GM12864 (cell line): ENCODE measurements around the gene RNF150.

Source experiments
- DNase-seq: peaks from one replicate; pipeline ENCODE4 v3.0.0-alpha.2; 2011; ENCODE audit warnings: low read depth
- H3K4me3 ChIP-seq: 2 replicates; pipeline ENCODE4 v1.5.1; 2011; ENCODE audit warnings: mild to moderate bottlenecking, low read depth, low read length, control low read depth
- TF ChIP-seq, protein P1 (sequence below): IDR thresholded peaks from 2 replicates; pipeline ENCODE4 v1.5.1; 2011; ENCODE audit warnings: low read depth, mild to moderate bottlenecking, moderate library complexity, low read length, control low read depth, inconsistent platforms; ENCODE audit errors: missing control alignments

Gene RNF150

GRCh38 chr4:141131723-141132071 lies 1.6 kb downstream of the RNF150 start:
- no peak overlapping the region for H3K4me3 ChIP-seq
- DNase-seq, result no peak
- TF ChIP-seq, protein P1, sequence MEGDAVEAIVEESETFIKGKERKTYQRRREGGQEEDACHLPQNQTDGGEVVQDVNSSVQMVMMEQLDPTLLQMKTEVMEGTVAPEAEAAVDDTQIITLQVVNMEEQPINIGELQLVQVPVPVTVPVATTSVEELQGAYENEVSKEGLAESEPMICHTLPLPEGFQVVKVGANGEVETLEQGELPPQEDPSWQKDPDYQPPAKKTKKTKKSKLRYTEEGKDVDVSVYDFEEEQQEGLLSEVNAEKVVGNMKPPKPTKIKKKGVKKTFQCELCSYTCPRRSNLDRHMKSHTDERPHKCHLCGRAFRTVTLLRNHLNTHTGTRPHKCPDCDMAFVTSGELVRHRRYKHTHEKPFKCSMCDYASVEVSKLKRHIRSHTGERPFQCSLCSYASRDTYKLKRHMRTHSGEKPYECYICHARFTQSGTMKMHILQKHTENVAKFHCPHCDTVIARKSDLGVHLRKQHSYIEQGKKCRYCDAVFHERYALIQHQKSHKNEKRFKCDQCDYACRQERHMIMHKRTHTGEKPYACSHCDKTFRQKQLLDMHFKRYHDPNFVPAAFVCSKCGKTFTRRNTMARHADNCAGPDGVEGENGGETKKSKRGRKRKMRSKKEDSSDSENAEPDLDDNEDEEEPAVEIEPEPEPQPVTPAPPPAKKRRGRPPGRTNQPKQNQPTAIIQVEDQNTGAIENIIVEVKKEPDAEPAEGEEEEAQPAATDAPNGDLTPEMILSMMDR, result no peak

GRCh38 chr4:141130947-141131605 lies 2.2 kb downstream of the RNF150 start:
- TF ChIP-seq, protein P1, result no peak
- no peak for DNase-seq
- no peak overlapping the region for H3K4me3 ChIP-seq

GRCh38 chr4:141127884-141128283 lies 5.4 kb downstream of the RNF150 start:
- H3K4me3 ChIP-seq, result no peak overlapping the region
- no peak for DNase-seq
- TF ChIP-seq, protein P1, result no peak

DNA sequence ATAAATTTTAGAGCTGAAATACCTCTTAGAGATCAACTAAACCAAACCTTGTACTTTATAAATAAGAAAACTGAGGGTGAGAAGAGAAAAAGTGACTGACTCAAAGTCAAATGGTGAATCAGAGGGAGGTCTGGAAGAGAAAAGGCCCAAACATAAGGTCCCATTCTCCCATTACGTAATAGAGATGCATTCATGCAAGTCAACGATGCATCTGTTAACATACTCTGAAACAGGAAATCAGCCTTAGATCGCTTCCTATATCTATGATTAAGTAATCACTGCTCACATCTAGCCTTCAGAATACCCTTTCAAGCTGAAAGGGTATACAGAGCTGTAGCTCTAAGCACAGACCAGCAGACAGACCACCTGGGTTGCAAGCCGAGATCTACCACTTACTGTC lies 6.5 kb downstream of the RNF150 start:
- TF ChIP-seq, protein P1, result no peak
- no peak for DNase-seq
- no peak overlapping the region for H3K4me3 ChIP-seq

- DNase-seq, result no peak
- no peak overlapping the region for H3K4me3 ChIP-seq
- TF ChIP-seq, protein P1, result no peak
Measured at GRCh38 chr4:141124224-141124623, 9.0 kb downstream of the RNF150 start.

- TF ChIP-seq, protein P1, result no peak
- no peak for DNase-seq
- H3K4me3 ChIP-seq, result no peak overlapping the region
Measured at GRCh38 chr4:141121768-141122454, 11.4 kb downstream of the RNF150 start.

DNA sequence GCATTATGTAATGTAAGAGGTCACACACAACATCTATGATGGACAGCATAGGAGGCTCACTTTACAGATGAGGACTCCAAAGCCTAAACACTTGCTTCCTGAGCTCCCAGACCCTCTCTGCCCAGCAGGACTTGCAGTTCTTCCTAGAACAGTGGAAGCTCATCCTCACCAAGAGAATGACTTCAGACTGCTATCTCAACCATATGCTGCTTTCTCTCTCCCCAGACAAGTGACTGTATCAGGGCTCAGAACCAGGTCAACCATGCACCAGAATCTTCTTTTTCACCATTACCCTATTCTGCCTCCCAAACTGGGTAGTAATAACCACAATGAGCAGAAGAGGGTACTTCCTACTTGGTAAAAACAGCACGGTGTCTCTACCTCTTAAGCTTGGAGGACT lies 12.2 kb downstream of the RNF150 start:
- H3K4me3 ChIP-seq, result no peak overlapping the region
- no peak for DNase-seq
- TF ChIP-seq, protein P1, result no peak
